Transverse colon (tissue), 4 donors: ENCODE data around the gene RNF130. TPM values are rescaled to one million over a fixed set of nuclear protein-coding genes. Genes with fewer than 3 reads are reported as not detected.
"Not testable (repeated sequence)": the region's sequence is repeated elsewhere in the genome, so short reads cannot be mapped to it uniquely, and the experiment has no call there.

Experiments used
- DNase-seq: peaks from one replicate; pipeline ENCODE4 v3.0.0-alpha.2; 2019
- H3K27ac ChIP-seq, 4 donors: fragments of 200-600 bp; sonication (generic); 2 replicates each; pipeline ENCODE4 v1.5.1; 2016 to 2018; ENCODE audit warnings: inconsistent platforms in 4 of 4
- H3K27me3 ChIP-seq: fragments of 200-600 bp; sonication (generic); 2 replicates; pipeline ENCODE4 v1.5.1; 2017; ENCODE audit warnings: inconsistent platforms
- H3K36me3 ChIP-seq, 4 donors: fragments of 200-600 bp; sonication (generic); 2 replicates each; pipeline ENCODE4 v1.5.1; 2017 to 2019; ENCODE audit warnings: inconsistent platforms in 4 of 4
- H3K4me1 ChIP-seq, 4 donors: fragments of 200-600 bp; sonication (generic); 2 replicates each; pipeline ENCODE4 v1.5.1; 2017 to 2020; ENCODE audit warnings: inconsistent platforms in 4 of 4
- H3K4me3 ChIP-seq, 4 donors: fragments of 200-600 bp; sonication (generic); 1 replicate in 1 of 4; 2 replicates in 3 of 4; pipeline versions ENCODE4 v1.5.1 to v1.6.1; 2017 to 2019; ENCODE audit warnings: inconsistent platforms in 4 of 4
- H3K9me3 ChIP-seq, 2 donors: fragments of 200-600 bp; sonication (generic); 2 replicates each; pipeline ENCODE4 v1.5.1; 2017 to 2019; ENCODE audit warnings: inconsistent platforms in 2 of 2
- EP300 ChIP-seq: sonication (generic); formaldehyde crosslinking; IDR thresholded peaks from one replicate; pipeline ENCODE4 v1.6.1; 2017; ENCODE audit warnings: antibody characterized with exemption, low read depth
- POLR2A ChIP-seq: fragments of 450-650 bp; IDR thresholded peaks from one replicate; pipeline ENCODE4 v1.6.1; 2016; ENCODE audit warnings: antibody characterized with exemption, mild to moderate bottlenecking, moderate library complexity
- POLR2AphosphoS5 ChIP-seq, 3 donors: sonication (generic); formaldehyde crosslinking; IDR thresholded peaks; one replicate each; pipeline ENCODE4 v1.6.1; 2016; ENCODE audit warnings: antibody characterized with exemption in 3 of 3
- WGBS, 2 donors: methylation state at CpG; one replicate each; pipeline ENCODE4 v1.1.5; 2018; ENCODE audit warnings: low coverage in 1 of 2; 5-methylcytosine and 5-hydroxymethylcytosine counted together
- in situ Hi-C, 4 donors: fragments of 200-750 bp; cut with MboI; loops; one replicate each; pipeline versions ENCODE4 v1.15.0 to v1.15.1; 2017; ENCODE audit warnings: low sequenced_read_pairs in 3 of 4, low pct_ligation_motif_present in 1 of 4, low pct_unique_long_range_greater_than_20kb in 1 of 4
- intact Hi-C: fragments of 100-400 bp; cut with DNase I; formaldehyde crosslinking; loops from one replicate; pipeline ENCODE4 v1.15.1; 2023; ENCODE audit warnings: low total_unique reads
- total RNA-seq, 4 donors: library from RNA; depleted of rRNA; stranded (reverse); fragments of >200 nt; gene quantifications; one replicate each; pipeline ENCODE4 v1.1.0, GENCODE V29; 2016
- TF ChIP-seq, protein P1 (sequence below), 5 experiments: fragments of 200-600 bp in 3 of 5; fragments of 450-650 bp in 2 of 5; sonication (generic) in 3 of 5; IDR thresholded peaks; 1 replicate in 2 of 5; 2 replicates in 3 of 5; pipeline ENCODE4 v1.5.1; 2016 to 2017; ENCODE audit warnings: antibody characterized with exemption in 5 of 5, inconsistent platforms in 3 of 5, mild to moderate bottlenecking in 2 of 5, moderate library complexity in 1 of 5

The RNF130 gene
- total RNA-seq, 4 donors from 2014 or later = 62.2 to 95.2 (median 70.3) TPM

DNA sequence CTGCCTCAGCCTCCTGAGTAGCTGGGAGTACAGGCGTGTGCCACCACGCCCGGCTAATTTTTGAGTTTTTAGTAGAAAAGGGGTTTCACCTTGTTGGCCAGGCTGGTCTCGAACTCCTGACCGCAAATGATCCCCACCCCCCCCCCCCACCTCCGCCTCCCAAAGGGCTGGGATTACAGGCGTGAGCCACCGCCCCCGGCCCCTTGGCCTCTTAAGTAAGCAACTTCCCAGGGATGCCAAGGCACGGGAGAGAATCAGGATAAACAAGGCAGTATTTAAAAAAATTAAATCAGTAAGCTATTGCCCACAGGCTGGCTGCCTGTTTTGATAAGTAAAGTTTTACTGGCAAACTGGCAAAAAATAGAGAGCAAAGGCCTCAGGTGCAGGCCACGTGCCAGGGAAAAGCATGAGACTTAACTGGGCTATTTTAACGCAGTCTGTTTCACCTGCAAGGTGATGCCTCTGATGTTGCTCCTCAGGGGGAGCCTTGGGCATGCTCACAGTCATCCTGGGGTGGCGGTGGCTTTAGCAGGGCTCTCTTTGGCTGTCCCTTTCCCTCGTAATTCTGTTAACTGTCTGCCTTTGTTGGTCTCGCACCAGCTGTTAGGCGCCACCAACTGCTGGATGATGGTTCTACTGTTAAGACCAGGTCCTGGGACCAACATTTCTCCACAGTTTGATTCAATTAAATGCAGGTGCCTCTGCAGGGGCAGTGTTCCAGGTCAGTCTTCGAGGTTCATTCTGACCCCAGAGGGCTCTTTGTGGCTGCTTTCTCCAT is 19.4 kb upstream of the RNF130 start:
- TF ChIP-seq, protein P1, sequence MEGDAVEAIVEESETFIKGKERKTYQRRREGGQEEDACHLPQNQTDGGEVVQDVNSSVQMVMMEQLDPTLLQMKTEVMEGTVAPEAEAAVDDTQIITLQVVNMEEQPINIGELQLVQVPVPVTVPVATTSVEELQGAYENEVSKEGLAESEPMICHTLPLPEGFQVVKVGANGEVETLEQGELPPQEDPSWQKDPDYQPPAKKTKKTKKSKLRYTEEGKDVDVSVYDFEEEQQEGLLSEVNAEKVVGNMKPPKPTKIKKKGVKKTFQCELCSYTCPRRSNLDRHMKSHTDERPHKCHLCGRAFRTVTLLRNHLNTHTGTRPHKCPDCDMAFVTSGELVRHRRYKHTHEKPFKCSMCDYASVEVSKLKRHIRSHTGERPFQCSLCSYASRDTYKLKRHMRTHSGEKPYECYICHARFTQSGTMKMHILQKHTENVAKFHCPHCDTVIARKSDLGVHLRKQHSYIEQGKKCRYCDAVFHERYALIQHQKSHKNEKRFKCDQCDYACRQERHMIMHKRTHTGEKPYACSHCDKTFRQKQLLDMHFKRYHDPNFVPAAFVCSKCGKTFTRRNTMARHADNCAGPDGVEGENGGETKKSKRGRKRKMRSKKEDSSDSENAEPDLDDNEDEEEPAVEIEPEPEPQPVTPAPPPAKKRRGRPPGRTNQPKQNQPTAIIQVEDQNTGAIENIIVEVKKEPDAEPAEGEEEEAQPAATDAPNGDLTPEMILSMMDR (IDR thresholded peaks at IDR 0.05) = peak in 3 of 5 experiments; percentile 20 to 33 (median 27)
- TF ChIP-seq EP300 (no peak), POLR2A (no peak), POLR2AphosphoS5 (IDR thresholded peaks at IDR 0.05) (no peak)
- no peaks in the 10 kb centered on the region for H3K27me3 ChIP-seq
- 32% methylated on average over 11 of the region's 17 CpGs; no CpG with 5 or more reads in 1 of the 2 donors for WGBS, 2 donors
- H3K9me3 ChIP-seq = no peaks in the 10 kb centered on the region
- DNase-seq = peak; percentile 41
- peaks cover 0 to 17% (median 12%) of the 10 kb centered on the region in 4 donors for H3K4me1 ChIP-seq
- H3K4me3 ChIP-seq = peak overlapping the region in 3 of 4 donors; percentile 43 to 59 (median 49)
- H3K36me3 ChIP-seq = no peaks in the 10 kb centered on the region
- in situ Hi-C loops (loop anchor here in 1 of 4 donors (25.0 kb wide), 2 partner anchors 104 to 179 kb away; partner anchors contain the start of gene TBC1D9B), intact Hi-C loops (loop anchor here (10.0 kb wide), 1 partner anchor 106 kb away; no protein-coding TSS in a partner anchor)
- peak overlapping the region; percentile 68 to 76 (median 74) for H3K27ac ChIP-seq

DNA sequence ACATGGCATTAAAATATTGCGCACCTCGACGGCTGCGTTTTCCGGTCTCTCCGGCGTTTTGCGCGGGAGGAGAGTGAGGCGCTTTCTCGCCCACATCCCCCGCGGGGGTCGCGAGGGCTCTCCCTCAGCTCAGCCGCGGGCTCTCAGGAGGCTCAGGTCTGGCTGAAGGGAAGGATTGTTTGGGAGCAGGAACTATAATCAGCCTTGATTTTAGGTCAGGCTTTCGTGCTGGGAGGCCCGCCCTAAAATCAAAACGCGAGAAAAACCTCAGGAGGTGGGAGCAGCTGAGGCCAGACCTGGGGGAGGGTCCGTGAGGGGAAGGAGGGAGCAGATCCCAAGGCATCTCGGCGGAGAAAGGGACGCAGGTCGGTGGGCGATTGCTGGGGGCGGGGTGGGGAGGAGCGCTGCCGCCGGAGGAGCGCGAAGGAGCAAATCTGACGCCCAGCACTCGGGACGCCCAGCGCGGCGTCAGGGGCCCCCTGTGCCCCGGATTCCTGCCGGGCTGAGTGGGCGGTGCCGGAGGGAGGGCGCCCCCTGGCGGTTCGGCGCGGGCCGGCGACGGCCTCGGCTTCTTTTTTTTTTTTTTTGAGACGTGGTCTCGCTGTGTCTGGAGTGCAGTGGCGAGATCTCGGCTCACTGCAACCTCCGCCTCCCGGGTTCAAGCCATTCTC is 18.7 kb upstream of the RNF130 start:
- intact Hi-C loops = loop anchor here (10.0 kb wide), 1 partner anchor 105 kb away; no protein-coding TSS in a partner anchor
- in situ Hi-C loops = loop anchor here in 1 of 4 donors (25.0 kb wide), 2 partner anchors 103 to 178 kb away; partner anchors contain the start of gene TBC1D9B
- 8 to 18% methylated on average over 9 to 58 of the region's 58 CpGs for WGBS, 2 donors
- Histone ChIP-seq H3K27ac (peak overlapping the region; percentile 68 to 76 (median 74)), H3K9me3 (no peaks in the 10 kb centered on the region), H3K36me3 (no peaks in the 10 kb centered on the region), H3K4me3 (peak overlapping the region; percentile 43 to 59 (median 53)), H3K4me1 (peaks cover 0 to 24% (median 15%) of the 10 kb centered on the region in 4 donors), H3K27me3 (no peaks in the 10 kb centered on the region)
- TF ChIP-seq, protein P1 (IDR thresholded peaks at IDR 0.05) = peak; percentile 77 to 96 (median 86)
- TF ChIP-seq EP300 = no peak
- TF ChIP-seq POLR2AphosphoS5 (IDR thresholded peaks at IDR 0.05) = peak in 1 of 3 donors; percentile 21
- peak; percentile 16 for TF ChIP-seq POLR2A
- peak; percentile 70 for DNase-seq

DNA sequence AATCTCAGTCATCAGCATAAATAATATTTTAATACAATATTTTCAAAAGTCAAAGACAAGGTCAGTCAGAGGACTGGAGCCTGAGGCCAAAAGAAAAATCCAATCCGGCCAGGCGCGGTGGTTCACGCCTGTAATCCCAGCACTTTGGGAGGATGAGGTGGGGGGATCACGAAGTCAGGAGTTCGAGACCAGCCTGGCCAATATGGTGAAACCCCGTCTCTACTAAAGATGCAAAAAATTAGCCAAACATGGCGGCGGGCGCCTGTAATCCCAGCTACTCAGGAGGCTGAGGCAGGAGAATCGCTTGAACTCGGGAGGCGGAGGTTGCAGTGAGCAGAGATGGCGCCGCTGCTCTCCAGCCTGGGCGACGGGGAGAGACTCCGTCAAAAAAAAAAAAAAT is 18.1 kb upstream of the RNF130 start:
- Histone ChIP-seq H3K4me3 (peak overlapping the region in 2 of 4 donors; percentile 49 to 59), H3K4me1 (peaks cover 0 to 30% (median 15%) of the 10 kb centered on the region in 4 donors), H3K27ac (peak overlapping the region in 3 of 4 donors; percentile 72 to 76 (median 75))
- H3K36me3 ChIP-seq, DNase-seq, H3K9me3 ChIP-seq, H3K27me3 ChIP-seq: not testable (repeated sequence)
- WGBS, 2 donors = 82 to 83% methylated on average over 12 to 18 of the region's 18 CpGs
- intact Hi-C loops = loop anchor here (10.0 kb wide), 2 partner anchors 105 to 405 kb away; partner anchors contain the start of gene CNOT6
- in situ Hi-C loops = loop anchor here in 1 of 4 donors (25.0 kb wide), 2 partner anchors 102 to 177 kb away; partner anchors contain the start of gene TBC1D9B

DNA sequence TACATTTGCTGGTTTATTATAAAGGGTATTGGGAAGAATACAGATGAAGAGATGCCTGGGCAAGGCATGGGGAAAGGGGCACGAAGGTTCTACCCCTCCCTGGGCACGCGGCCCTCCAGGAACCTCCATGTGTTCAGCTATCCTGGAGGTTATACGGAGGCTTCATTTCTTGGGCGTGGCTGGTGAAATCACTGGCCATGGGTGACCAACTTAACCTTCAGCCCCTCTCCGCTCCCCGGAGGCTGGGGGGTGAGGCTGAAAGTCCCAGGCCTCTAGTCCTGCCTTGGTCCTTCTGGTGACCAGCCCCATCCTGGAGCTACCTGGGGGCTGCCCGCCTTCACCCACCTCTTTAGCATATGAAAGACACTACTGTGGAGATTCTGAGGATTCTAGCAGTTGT is 17.0 kb upstream of the RNF130 start:
- in situ Hi-C loops = loop anchor here in 1 of 4 donors (25.0 kb wide), 2 partner anchors 101 to 176 kb away; partner anchors contain the start of gene TBC1D9B
- Histone ChIP-seq H3K27ac (no peak overlapping the region), H3K27me3 (no peaks in the 10 kb centered on the region), H3K4me3 (no peak overlapping the region), H3K36me3 (no peaks in the 10 kb centered on the region), H3K4me1 (peaks cover 0 to 32% (median 15%) of the 10 kb centered on the region in 4 donors), H3K9me3 (no peaks in the 10 kb centered on the region)
- intact Hi-C loops = loop anchor here (10.0 kb wide), 1 partner anchor 406 kb away; the partner anchor contains the start of gene CNOT6
- WGBS, 2 donors = 96% methylated on average over 8 of the region's 8 CpGs; no CpG with 5 or more reads in 1 of the 2 donors
- no peak for TF ChIP-seq POLR2AphosphoS5 (IDR thresholded peaks at IDR 0.05)
- no peak for TF ChIP-seq EP300
- TF ChIP-seq, protein P1 (IDR thresholded peaks at IDR 0.05) = no peak
- no peak for TF ChIP-seq POLR2A
- DNase-seq = no peak
